Thoracic aorta (tissue), 2 donors: ENCODE data around the gene MED16. TPM values are rescaled to one million over a fixed set of nuclear protein-coding genes. Genes with fewer than 3 reads are reported as not detected.
"Not testable (repeated sequence)": the region's sequence is repeated elsewhere in the genome, so short reads cannot be mapped to it uniquely, and the experiment has no call there.

Source experiments
- ATAC-seq: fragments of 150-250 bp; one replicate; pipeline ENCODE4 v1.8.0; 2017; ENCODE audit warnings: low read depth; ENCODE audit not compliant: insufficient number of reproducible peaks, low FRiP score
- DNase-seq: peaks from one replicate; pipeline ENCODE4 v3.0.0-alpha.2; 2020; ENCODE audit warnings: low spot score
- H3K27ac ChIP-seq, 2 donors: fragments of 200-600 bp; sonication (generic); 1 replicate in 1 of 2; 2 replicates in 1 of 2; pipeline ENCODE4 v1.5.1; 2016; ENCODE audit warnings: mild to moderate bottlenecking in 2 of 2, moderate library complexity in 2 of 2
- H3K27me3 ChIP-seq: fragments of 200-600 bp; sonication (generic); replicated peaks from 2 replicates; pipeline ENCODE4 v1.6.0; 2016; ENCODE audit warnings: mild to moderate bottlenecking; ENCODE audit not compliant: insufficient read depth
- H3K36me3 ChIP-seq: fragments of 200-600 bp; sonication (generic); one replicate; pipeline ENCODE4 v1.5.1; 2016
- H3K4me1 ChIP-seq, 2 donors: fragments of 200-600 bp; sonication (generic); 1 replicate in 1 of 2; 2 replicates in 1 of 2; pipeline versions ENCODE4 v1.5.1 to v1.6.0; 2016; ENCODE audit warnings: low read depth in 2 of 2, mild to moderate bottlenecking in 1 of 2; ENCODE audit not compliant: control insufficient read depth in 1 of 2
- H3K4me3 ChIP-seq: fragments of 200-600 bp; sonication (generic); 2 replicates; pipeline ENCODE4 v1.5.1; 2016; ENCODE audit warnings: mild to moderate bottlenecking
- H3K9me3 ChIP-seq: fragments of 200-600 bp; sonication (generic); 2 replicates; pipeline ENCODE4 v1.5.1; 2016
- total RNA-seq, 2 donors: library from RNA; depleted of rRNA; stranded (reverse); fragments of >200 nt; gene quantifications; one replicate each; pipeline versions ENCODE4 v1.1.0 to v1.2.3, GENCODE V29; 2016
- TF ChIP-seq, protein P1 (sequence below): fragments of 200-600 bp; sonication (generic); IDR thresholded peaks from one replicate; pipeline ENCODE4 v1.5.1; 2019; ENCODE audit warnings: antibody characterized with exemption

MED16 gene
- total RNA-seq, 2 donors from 2014 or later, result 29.1 to 38.0 TPM

DNA sequence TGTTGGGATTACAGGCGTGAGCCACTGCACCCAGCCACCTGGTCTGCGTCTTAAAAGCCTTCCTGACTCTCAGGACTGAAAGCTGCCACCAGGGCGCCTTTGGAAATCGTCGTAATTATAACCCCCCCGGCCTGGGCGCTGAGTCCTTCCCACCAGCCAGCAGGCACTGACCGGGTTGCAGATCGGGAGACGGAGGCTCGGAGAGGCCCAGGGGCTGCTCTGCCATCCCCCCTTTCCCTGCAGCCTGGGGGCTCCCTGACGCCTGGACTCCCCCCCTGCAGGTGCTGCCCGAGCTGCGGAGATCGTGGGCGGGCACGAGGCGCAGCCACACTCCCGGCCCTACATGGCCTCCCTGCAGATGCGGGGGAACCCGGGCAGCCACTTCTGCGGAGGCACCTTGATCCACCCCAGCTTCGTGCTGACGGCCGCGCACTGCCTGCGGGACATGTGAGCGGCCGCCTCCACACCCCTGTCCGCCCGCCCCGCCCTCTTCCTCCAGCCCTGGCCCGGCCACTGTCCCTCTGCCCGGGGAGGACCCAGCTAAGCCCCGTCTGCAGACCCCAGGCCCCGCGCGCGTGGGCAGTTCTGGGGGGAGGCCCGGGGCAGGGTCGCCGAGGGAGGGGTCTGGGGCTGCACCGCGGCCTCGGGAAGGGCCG lies 49.7 kb downstream of the MED16 start:
- Histone ChIP-seq H3K4me3 (peak overlapping the region; percentile 35), H3K4me1 (peaks cover 5 to 9% of the 10 kb centered on the region in 2 donors), H3K36me3 (no peaks in the 10 kb centered on the region), H3K9me3 (no peaks in the 10 kb centered on the region), H3K27me3 (peaks cover 16% of the 10 kb centered on the region), H3K27ac (no peak overlapping the region)
- ATAC-seq (no peak), DNase-seq (no peak)
- TF ChIP-seq, protein P1, sequence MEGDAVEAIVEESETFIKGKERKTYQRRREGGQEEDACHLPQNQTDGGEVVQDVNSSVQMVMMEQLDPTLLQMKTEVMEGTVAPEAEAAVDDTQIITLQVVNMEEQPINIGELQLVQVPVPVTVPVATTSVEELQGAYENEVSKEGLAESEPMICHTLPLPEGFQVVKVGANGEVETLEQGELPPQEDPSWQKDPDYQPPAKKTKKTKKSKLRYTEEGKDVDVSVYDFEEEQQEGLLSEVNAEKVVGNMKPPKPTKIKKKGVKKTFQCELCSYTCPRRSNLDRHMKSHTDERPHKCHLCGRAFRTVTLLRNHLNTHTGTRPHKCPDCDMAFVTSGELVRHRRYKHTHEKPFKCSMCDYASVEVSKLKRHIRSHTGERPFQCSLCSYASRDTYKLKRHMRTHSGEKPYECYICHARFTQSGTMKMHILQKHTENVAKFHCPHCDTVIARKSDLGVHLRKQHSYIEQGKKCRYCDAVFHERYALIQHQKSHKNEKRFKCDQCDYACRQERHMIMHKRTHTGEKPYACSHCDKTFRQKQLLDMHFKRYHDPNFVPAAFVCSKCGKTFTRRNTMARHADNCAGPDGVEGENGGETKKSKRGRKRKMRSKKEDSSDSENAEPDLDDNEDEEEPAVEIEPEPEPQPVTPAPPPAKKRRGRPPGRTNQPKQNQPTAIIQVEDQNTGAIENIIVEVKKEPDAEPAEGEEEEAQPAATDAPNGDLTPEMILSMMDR, result no peak

GRCh38 chr19:842802-843179 lies 50.2 kb downstream of the MED16 start:
- H3K9me3 ChIP-seq, H3K36me3 ChIP-seq, ATAC-seq, H3K4me3 ChIP-seq, H3K4me1 ChIP-seq, DNase-seq, H3K27ac ChIP-seq: not testable (repeated sequence)
- peaks cover 16% of the 10 kb centered on the region for H3K27me3 ChIP-seq

- Histone ChIP-seq H3K9me3 (no peaks in the 10 kb centered on the region), H3K27me3 (peaks cover 9% of the 10 kb centered on the region), H3K36me3 (no peaks in the 10 kb centered on the region), H3K4me3 (no peak within 1 kb of the TSS), H3K4me1 (peaks cover 5 to 9% of the 10 kb centered on the region in 2 donors), H3K27ac (no peak within 1 kb of the TSS)
- ATAC-seq (no peak), DNase-seq (no peak)
- TF ChIP-seq, protein P1, result no peak
Measured at GRCh38 chr19:840519-841206, 52.3 kb downstream of the MED16 start, which contains the start of gene PRTN3. TSS of gene PRTN3 (plus strand) at chr19:840999. CDS start at chr19:841009, 10 bp downstream.

- Histone ChIP-seq H3K27ac (no peak overlapping the region), H3K9me3 (no peaks in the 10 kb centered on the region), H3K36me3 (no peaks in the 10 kb centered on the region), H3K27me3 (peaks cover 5% of the 10 kb centered on the region), H3K4me3 (no peak overlapping the region), H3K4me1 (no peaks in the 10 kb centered on the region)
- TF ChIP-seq, protein P1, result no peak
- ATAC-seq (no peak), DNase-seq (no peak)
Measured at GRCh38 chr19:835210-835810, 57.7 kb downstream of the MED16 start.

- H3K27ac ChIP-seq, result no peak overlapping the region
- H3K9me3 ChIP-seq, result no peaks in the 10 kb centered on the region
- no peaks in the 10 kb centered on the region for H3K36me3 ChIP-seq
- no peak overlapping the region for H3K4me3 ChIP-seq
- no peaks in the 10 kb centered on the region for H3K4me1 ChIP-seq
- ATAC-seq (no peak), DNase-seq (no peak)
- TF ChIP-seq, protein P1, result no peak
- peaks cover 3% of the 10 kb centered on the region for H3K27me3 ChIP-seq
Measured at GRCh38 chr19:834216-834615, 58.8 kb downstream of the MED16 start.
